ENCODE data around the gene PLEKHG3. TPM values are rescaled to one million over a fixed set of nuclear protein-coding genes. Genes with fewer than 3 reads are reported as not detected.

PLEKHG3 gene
- total and polyA plus RNA-seq, 10 of the 15 experiments (the other 5 are each of a cell fraction or from before 2014, with no cell fraction given): 0.03 to 0.73 (median 0.07) TPM; not detected in 5

DNA sequence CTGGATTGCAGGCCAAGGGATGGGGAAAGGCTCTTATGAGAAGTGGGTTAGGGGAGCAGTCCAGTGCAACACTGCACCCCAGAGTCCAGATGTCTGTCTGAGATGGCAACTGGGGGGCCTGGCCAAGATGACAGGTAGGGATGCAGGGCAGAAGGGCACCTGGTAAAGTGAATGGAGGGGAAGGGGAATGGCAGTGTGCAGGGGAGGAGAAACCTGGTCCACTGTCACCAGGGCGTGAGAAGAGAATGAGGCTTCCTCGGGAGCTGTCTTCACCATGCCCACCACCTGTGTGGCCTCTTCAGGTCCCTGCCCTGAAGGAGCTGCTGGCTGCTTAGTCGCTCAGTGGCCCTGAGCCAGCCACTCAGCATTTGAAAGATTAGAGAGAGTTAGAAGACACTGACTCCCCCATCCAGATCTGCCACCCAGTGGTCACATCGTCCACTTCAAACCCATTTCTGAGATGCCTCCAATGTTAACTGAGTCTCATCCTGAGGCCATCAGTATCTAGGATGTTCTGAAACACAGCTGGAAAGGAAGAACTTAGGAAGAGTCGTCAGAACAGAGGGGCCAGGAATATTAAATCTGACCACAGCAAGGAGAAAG is 57.3 kb downstream of the PLEKHG3 start:
- Histone ChIP-seq H3K36me3 (ENCODE audit: control insufficient read depth in 2 of 2, insufficient read depth in 2 of 2, low read length in 1 of 2) (no peaks in the 10 kb centered on the region), H3K79me2 (ENCODE audit: control insufficient read depth, insufficient read depth, low read length) (no peaks in the 10 kb centered on the region), H2AFZ (ENCODE audit: control insufficient read depth, low read depth, low read length) (no peak overlapping the region), H3K27me3 (replicated peaks in 1 of 2; ENCODE audit: control insufficient read depth in 2 of 2, insufficient read depth in 2 of 2, low read length in 1 of 2) (no peaks in the 10 kb centered on the region; a peak in 1 of 4 replicates), H3K4me1 (ENCODE audit: control insufficient read depth, insufficient read depth, low read length) (no peaks in the 10 kb centered on the region), H3K4me3 (no peak overlapping the region), H3K4me2 (ENCODE audit: control insufficient read depth, insufficient read depth) (no peak overlapping the region), H3K9ac (ENCODE audit: control insufficient read depth, insufficient read depth, low read length) (no peak overlapping the region), H3K9me3 (replicated peaks; ENCODE audit: control insufficient read depth, insufficient read depth, low read length) (no peaks in the 10 kb centered on the region), H4K20me1 (ENCODE audit: control insufficient read depth, insufficient read depth) (no peaks in the 10 kb centered on the region; the same call in 1 of the 2 replicates), H3K27ac (ENCODE audit: control insufficient read depth, insufficient read depth) (no peak overlapping the region)
- FAIRE-seq (no peak), DNase-seq (ENCODE audit: low read depth, low spot score) (no peak), ATAC-seq (peak; percentile 20)
- intact Hi-C loops (cut with micrococcal nuclease; ENCODE audit: unreplicated experiment): loop anchor here (1.0 to 10.0 kb wide), 4 partner anchors 90 to 417 kb away; partner anchors contain the start of gene HSPA2
- BruUV-seq (replicated peaks): no TSS peak
- ChIA-PET CTCF (interaction anchor here (0.6 to 2.7 kb wide), 22 partner anchors 8 to 1183 kb away, joined by 3 to 60 read pairs (median 4); no protein-coding TSS in a partner anchor), SMC1A (ENCODE audit: uncharacterized antibody, unreplicated experiment) (interaction anchor here (0.6 to 2.4 kb wide), 10 partner anchors 10 to 964 kb away, joined by 3 to 30 read pairs (median 3); no protein-coding TSS in a partner anchor), RAD21 (ENCODE audit: unreplicated experiment) (interaction anchor here (1.2 to 2.5 kb wide), 8 partner anchors 11 to 221 kb away, joined by 3 to 19 read pairs (median 5); partner anchors contain the start of gene HSPA2), POLR2A (no interaction called here)
- 43% methylated on average over 5 of the region's 5 CpGs for WGBS (ENCODE audit: insufficient coverage, insufficient replicate concordance, low lambda C conversion rate, missing lambda C conversion rate)
- no peak for TF ChIP-seq ZSCAN29 (IDR thresholded peaks at IDR 0.05)
- TF ChIP-seq, protein P1, sequence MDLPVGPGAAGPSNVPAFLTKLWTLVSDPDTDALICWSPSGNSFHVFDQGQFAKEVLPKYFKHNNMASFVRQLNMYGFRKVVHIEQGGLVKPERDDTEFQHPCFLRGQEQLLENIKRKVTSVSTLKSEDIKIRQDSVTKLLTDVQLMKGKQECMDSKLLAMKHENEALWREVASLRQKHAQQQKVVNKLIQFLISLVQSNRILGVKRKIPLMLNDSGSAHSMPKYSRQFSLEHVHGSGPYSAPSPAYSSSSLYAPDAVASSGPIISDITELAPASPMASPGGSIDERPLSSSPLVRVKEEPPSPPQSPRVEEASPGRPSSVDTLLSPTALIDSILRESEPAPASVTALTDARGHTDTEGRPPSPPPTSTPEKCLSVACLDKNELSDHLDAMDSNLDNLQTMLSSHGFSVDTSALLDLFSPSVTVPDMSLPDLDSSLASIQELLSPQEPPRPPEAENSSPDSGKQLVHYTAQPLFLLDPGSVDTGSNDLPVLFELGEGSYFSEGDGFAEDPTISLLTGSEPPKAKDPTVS (IDR thresholded peaks at IDR 0.05; ENCODE audit: low read depth, low read length): no peak
- TF ChIP-seq POLR2A (IDR thresholded peaks at IDR 0.05; ENCODE audit: low read depth, low read length): no peak
- TF ChIP-seq, protein P2, sequence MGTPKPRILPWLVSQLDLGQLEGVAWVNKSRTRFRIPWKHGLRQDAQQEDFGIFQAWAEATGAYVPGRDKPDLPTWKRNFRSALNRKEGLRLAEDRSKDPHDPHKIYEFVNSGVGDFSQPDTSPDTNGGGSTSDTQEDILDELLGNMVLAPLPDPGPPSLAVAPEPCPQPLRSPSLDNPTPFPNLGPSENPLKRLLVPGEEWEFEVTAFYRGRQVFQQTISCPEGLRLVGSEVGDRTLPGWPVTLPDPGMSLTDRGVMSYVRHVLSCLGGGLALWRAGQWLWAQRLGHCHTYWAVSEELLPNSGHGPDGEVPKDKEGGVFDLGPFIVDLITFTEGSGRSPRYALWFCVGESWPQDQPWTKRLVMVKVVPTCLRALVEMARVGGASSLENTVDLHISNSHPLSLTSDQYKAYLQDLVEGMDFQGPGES (IDR thresholded peaks at IDR 0.05): no peak
- TF ChIP-seq MXI1 (IDR thresholded peaks at IDR 0.05; ENCODE audit: low read depth, low read length): no peak
- TF ChIP-seq ESRRA (IDR thresholded peaks at IDR 0.05; ENCODE audit: low read length): no peak
- TF ChIP-seq, protein P3, sequence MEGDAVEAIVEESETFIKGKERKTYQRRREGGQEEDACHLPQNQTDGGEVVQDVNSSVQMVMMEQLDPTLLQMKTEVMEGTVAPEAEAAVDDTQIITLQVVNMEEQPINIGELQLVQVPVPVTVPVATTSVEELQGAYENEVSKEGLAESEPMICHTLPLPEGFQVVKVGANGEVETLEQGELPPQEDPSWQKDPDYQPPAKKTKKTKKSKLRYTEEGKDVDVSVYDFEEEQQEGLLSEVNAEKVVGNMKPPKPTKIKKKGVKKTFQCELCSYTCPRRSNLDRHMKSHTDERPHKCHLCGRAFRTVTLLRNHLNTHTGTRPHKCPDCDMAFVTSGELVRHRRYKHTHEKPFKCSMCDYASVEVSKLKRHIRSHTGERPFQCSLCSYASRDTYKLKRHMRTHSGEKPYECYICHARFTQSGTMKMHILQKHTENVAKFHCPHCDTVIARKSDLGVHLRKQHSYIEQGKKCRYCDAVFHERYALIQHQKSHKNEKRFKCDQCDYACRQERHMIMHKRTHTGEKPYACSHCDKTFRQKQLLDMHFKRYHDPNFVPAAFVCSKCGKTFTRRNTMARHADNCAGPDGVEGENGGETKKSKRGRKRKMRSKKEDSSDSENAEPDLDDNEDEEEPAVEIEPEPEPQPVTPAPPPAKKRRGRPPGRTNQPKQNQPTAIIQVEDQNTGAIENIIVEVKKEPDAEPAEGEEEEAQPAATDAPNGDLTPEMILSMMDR (IDR thresholded peaks at IDR 0.05 in 2 of 3, conservative IDR thresholded peaks at IDR 0.05 in 1 of 3; ENCODE audit: control insufficient read depth in 2 of 3, extremely low read depth in 1 of 3, insufficient read depth in 1 of 3, low read depth in 3 of 3, low read length in 3 of 3): peak in 1 of 3 experiments; percentile 9; a peak in 2 of 6 replicates
- in situ Hi-C loops (cut with MboI): loop anchor here (5.0 to 10.0 kb wide), 2 partner anchors 89 to 417 kb away; no protein-coding TSS in a partner anchor
